ENCODE data around the gene TPD52L2.

TPD52L2 gene

GRCh38 chr20:63882257-63883200 lies 17.5 kb downstream of the TPD52L2 start:
- no peak for DNase-seq

GRCh38 chr20:63883201-63883593 lies 18.1 kb downstream of the TPD52L2 start:
- no peak for DNase-seq

GRCh38 chr20:63884506-63885263 lies 19.6 kb downstream of the TPD52L2 start:
- DNase-seq, result no peak

- DNase-seq, result no peak
Observed at GRCh38 chr20:63885264-63886053, 20.4 kb downstream of the TPD52L2 start.

GRCh38 chr20:63886054-63886419 lies 21.0 kb downstream of the TPD52L2 start:
- no peak for DNase-seq

DNA sequence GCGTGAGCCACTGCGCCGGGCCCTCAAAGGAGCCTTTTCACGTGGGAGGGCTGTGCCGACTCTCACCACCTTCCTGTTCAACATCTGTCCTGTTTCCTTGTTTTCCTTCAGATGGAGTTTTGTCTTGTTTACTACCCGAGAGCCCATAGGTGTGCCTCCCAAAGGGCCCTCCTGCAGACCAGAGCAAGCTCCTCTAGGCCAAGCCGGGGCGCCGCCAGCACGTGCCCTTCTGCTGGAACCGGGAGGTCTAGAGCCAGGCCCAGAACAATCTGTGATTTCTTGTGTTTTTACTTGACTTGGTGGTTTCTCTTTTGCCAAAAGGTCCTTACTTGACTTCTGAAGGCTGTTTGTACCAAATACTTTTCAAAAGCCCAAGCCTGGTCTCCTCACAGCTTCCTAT lies 21.9 kb downstream of the TPD52L2 start:
- DNase-seq, result no peak

GRCh38 chr20:63889241-63890200 lies 24.5 kb downstream of the TPD52L2 start:
- no peak for DNase-seq

GRCh38 chr20:63890201-63890576 lies 25.1 kb downstream of the TPD52L2 start:
- no peak for DNase-seq

DNA sequence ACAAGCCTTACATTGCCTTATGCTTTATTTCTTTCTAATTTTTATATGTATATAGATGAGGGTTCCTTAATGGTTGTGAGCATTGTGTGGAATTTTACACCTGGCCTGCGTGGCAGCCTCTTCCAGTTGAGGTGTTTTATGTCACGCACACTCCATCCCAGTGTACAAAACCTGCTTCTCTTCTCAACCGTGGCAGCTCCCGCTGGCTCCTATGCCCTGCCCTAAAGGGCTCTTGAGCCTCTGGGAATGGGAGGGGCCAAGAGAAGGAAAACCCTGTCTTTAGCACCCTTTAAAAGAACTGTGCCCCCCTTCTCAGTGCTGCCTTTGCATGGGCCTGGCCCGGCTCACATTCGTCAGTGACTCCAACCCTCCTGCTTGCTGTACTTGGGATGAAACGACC lies 25.5 kb downstream of the TPD52L2 start:
- DNase-seq, result no peak

DNA sequence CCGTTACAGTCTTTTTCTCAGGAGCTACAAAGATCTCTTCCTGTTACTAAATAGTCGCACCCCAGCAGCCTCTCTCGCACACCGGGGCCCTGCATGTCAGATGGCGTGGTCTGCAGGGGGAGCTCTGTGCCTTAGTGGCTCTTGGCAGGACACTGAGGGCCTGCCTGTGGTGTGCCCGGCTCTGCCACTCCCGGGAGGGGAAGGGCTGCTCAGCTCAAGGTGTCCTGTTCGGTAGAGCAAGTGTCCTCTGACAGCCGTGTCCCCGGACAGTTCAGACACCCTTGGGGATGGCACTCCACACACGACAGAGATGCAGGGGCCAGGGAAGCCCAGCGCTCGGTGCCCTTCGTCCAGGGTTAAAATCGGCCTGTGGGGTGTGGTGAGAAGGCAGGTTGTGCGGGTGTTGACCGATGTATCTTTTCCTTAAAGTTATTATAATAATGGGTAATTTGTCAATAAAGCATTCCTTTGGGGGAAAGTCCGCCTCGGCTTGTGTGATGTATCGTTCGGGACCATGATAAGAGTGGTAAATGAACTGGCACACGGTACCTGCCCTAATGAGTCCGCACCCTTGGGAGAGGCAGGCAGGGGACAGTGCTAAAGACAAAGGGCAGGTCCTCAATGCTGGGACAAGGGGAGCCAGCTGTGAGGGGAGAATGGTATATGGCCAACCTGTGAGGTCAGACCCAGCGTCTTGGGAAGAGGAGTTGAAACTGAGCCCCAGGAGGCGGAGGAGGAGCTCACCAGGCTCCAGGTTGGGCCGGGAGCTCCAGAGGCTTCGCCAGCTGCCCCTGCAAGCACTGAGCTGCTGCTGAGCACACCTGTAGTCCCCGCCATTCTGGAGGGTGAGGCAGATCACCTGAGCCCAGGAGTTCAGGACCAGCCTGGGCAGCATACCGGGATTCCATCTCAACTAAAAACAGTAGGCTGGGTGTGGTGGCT lies 26.3 kb downstream of the TPD52L2 start:
- DNase-seq, result no peak

- DNase-seq, result no peak
Observed at GRCh38 chr20:63892402-63892801, 27.3 kb downstream of the TPD52L2 start.

- no peak for DNase-seq
Observed at GRCh38 chr20:63893999-63894357, 28.9 kb downstream of the TPD52L2 start.

DNA sequence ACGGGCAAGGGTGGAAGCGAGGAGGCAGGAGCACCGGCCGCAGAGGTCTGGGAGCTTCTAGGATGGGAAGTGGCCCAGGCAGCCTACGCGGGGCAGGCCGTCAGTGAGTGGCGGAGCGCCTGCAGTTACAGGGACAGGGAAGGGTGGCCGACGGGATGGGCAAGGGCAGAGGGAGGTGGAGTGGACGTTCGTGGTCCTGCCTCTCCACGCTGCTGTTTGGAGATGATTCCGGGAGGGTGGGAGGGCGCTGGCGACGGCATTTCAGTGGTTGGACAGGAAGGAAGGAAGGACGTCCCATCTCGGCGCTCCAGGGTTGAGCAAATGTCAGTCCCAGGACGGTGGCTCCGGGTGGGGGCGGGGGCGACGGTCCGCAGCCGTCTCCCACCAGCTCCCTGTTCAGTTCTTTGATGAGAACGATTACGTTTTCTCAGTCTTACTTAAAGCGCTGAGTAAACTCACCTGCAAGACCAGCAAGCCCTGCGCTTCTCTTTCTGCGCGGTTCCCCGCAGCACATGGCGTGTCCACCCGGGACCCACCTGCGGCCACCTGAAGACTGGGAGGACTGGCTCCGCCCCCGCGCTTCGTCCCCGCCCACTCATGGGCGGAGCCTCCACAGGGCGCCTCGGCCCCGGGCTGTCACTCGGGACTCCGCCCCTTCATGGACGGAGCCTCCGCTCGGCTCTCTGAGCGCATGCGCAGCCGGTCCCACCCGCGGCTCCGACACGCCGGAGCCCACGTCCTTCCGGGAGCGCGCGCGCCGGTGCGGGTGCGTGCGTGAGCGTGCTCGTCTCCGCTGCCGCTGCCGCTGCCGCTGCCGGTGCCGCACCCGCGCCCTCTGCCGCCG lies 29.5 kb downstream of the TPD52L2 start, which contains the start of gene DNAJC5:
TSS of gene DNAJC5 (plus strand) at position 769 of the 844 bp plus-strand sequence. CDS start 33,220 bp downstream, outside the sequence.
- peak; percentile 95 to 96 for DNase-seq

DNA sequence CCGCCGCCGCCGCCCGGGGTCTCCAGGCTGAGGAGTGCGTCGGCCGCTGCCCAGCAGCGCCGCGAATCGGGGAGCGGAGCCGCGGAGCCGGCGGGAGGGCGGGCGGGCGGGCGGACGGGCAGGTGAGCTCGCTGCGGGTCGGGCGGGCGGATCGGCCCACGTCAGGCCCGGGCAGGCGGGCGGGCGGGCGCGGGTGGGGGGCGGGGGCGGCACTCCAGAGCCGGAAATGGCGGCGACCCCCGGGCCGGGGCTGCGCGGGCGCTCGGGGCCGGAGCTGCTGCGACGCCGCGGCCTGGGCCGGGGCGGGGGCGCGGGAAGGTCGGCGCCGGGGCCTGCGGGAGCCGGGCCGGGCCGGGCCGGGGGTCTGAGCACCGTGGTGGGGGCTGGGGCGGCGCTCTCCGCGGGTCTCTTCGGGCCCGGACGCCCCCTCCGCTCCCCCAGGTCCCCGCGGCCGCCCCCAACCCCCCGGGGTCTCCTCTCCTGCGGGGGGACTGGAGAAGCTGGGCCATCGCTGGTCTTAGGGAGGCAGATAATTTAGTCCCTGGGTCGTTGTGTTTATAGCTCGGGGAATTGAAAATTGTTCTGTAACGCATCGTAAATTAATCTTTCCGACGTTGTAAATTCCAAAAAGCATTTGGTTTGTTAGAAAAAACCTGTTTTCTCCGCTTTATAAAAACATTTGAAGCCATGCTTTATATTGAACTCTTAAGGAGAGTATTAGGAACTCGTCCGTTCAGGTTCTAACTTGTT lies 30.3 kb downstream of the TPD52L2 start:
- DNase-seq, result no peak

DNA sequence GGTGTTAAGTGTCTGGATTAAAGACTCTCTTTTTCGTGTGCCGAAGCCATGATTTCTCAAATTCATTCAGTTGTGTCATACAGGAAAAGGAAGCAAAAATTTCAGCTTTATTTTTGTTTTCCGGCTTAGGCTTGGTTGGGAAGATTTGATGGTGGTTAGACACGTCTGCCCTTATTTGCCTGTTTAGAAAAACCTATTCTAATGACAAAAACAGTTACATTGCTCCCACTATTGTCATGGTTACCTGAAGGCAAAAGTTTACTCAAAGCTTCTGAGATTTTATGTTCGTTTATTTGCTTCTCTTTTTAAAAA lies 30.8 kb downstream of the TPD52L2 start:
- DNase-seq, result no peak

DNA sequence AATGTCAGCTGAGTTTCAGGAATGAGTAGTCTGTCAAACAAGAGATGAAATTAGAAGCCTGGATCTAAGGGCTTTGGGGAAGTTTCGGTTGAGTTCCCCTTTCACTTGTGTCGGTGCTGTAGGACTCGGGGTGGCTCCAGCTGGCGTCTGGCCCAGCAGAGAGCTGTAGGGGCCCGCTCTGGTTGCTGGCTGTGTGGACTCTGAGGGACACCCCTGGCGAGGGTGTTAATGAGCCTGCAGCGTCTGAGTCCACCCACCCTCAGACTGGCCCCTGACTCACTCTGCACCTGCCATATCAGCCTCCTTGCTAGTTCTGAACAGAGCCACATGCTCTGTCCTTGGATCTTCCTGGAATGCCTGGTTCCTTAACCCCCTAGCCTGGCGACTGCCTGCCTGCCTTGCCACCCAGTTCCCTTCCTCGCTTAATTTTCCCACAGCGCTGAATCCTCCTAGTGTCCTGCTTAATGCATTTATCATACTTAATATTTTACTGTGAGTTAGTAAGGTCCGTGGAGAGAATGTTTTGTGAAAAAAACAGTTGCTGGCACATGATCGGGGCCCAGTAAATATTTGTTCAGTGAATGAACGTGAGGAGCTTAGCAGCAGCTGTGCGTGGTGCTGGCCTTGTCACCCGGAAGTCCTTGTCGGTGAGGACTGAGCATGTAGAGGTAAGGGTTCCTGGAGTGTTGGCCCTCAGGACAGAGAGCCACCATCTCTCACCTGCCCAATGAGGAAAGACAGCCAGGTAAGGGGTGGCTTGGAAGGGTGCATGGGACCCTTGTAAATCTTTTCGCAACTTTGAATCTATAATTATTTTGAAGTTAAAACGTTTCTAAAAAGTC lies 31.4 kb downstream of the TPD52L2 start:
- peak in 1 of 2 experiments; percentile 14 for DNase-seq

GRCh38 chr20:63897978-63898561 lies 33.0 kb downstream of the TPD52L2 start:
- no peak for DNase-seq
